Activated T-cell treated with anti-CD3 and anti-CD28 coated beads for 48 hours (primary cell): ENCODE results near the gene SMPX.
A peak's percentile ranks its signal among the peaks of the same experiment; 100 is the strongest.
"Not testable (repeated sequence)": the region's sequence is repeated elsewhere in the genome, so short reads cannot be mapped to it uniquely, and the experiment has no call there.

Experiments used
- DNase-seq: peaks from one replicate; pipeline ENCODE4 v3.0.0-alpha.2; 2020; ENCODE audit warnings: low read depth

SMPX gene

DNA sequence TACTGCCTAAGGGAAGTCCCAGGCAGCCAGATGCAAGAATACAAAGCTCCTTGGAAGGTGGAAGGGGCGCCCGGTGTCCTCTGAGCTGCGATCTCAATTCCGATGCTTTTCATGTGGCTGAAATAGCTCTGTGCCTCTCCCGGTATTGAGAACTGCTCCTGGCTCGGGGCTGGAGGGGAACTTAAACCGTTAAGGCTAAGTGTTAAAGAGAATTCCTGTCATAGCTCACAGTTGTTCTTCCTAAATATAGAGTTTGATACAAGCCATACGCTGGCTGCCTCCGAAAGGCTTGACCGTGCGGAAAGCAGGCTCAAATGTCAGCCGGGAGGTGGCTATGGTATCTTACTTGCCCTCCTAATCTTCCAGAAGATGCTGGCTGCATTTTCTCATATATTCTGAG is at the start of gene SMPX:
TSS of gene SMPX (minus strand) at position 157 of the 400 bp plus-strand sequence. CDS start 3,826 bp downstream, outside the sequence.
- DNase-seq, result no peak

DNA sequence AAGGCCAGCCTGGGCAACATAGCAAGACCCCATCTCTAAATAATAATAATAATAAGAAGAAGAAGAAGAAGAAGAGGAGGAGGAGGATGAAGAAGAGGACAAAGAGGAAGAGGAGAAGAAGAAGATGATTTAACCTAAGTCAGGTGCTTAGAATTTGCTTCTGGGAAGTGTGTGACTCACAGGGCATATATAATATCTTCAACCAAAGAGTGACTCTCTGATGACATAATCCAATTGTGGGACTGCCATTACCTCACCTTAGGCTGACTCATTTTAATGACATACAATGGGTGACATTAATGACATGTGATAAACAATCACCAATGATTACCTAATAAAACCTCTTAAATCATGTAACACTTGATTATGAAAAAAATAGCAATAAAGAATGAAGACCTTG is 48.8 kb upstream of the SMPX start:
- no peak for DNase-seq

GRCh38 chrX:21802839-21803238 is 44.9 kb upstream of the SMPX start:
- no peak for DNase-seq

GRCh38 chrX:21802054-21802670 is 44.2 kb upstream of the SMPX start:
- no peak for DNase-seq

DNA sequence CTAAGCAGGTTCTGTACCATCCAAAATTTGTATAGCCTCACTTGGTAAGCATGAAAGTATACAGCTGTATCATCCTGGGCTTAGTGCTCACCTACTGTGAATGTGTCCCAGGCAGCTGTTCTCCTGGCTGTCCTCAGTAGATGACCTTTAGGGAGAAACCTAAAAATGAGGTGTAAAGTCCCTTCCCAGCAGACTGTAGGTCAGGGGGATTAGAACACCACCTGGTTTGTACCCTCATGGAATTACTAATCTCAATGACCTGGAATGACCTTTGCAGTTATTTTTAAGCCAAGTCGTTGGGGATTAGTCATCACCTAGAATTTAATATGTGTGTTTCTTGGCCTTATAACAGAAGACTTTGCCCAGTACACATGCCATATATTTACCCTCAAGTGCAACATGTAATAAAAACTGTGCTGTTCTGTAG is 42.4 kb upstream of the SMPX start:
- no peak for DNase-seq

GRCh38 chrX:21799767-21800166 is 41.9 kb upstream of the SMPX start:
- DNase-seq, result no peak

DNA sequence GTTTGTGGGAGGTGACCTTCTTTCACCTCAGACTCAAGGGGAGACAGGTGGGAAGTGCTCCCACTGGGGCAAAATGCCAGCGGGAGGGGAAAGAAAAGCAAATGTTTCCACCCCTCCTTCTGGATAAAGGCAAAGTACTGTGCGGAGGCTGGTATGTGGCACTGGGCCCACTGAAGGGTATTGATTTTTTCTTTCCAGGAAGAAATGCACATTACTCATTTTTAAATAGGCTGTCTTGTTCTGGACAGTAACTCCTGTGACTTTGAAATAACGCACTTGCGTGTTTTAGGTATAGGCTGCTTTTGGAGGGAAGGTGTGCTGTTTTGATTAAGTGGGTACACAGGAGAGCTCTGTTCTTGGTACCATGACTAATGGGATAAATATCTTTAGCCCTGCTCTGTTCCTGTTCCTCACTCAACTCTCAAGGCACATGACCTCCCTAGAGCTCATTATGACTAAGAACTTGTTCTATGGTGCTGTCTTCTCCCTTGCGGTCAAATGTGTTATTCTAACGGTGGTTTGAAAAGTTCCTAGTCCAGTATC is 40.8 kb upstream of the SMPX start:
- no peak for DNase-seq

- DNase-seq, result no peak
Measured at GRCh38 chrX:21781976-21782375, 24.1 kb upstream of the SMPX start.

- DNase-seq, result no peak
Measured at GRCh38 chrX:21781525-21781924, 23.6 kb upstream of the SMPX start.

- no peak for DNase-seq
Measured at GRCh38 chrX:21779095-21779494, 21.2 kb upstream of the SMPX start.

DNA sequence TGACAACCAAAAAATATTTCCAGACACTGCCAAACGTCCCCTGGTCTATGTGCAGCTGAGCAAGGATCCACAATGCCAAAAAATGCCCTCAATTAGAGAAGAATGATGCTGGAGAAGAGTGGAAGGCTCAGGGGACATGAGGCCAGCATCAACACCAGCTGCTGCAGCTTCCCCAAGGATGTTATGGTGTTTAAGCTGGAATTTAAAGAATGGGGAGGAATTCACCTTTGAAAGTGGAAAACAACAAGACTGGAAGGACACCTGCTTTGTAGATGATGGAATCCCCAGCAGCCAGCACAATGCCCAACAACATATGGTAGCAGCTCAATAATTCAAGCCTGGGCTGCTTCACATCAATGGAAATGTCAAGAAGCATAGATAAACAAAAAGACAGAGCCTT is 20.3 kb upstream of the SMPX start:
- no peak for DNase-seq

DNA sequence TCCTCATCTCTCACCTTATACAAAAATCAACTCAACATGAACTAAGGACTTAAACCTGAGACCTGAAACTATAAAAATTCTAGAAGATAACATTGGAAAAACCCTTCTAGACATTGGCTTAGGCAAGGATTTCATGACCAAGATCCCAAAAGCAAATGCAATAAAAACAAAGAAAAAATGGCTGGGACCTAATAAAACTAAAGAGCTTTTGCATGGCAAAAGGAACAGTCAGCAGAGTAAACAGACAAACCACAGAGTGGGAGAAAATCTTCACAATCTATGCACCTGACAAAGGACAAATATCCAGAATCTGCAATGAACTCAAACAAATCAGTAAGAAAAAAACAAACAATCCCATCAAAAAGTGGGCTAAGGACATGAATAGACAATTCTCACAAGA is 17.2 kb upstream of the SMPX start:
- not testable (repeated sequence) for DNase-seq

GRCh38 chrX:21773036-21773435 is 15.1 kb upstream of the SMPX start:
- not testable (repeated sequence) for DNase-seq

DNA sequence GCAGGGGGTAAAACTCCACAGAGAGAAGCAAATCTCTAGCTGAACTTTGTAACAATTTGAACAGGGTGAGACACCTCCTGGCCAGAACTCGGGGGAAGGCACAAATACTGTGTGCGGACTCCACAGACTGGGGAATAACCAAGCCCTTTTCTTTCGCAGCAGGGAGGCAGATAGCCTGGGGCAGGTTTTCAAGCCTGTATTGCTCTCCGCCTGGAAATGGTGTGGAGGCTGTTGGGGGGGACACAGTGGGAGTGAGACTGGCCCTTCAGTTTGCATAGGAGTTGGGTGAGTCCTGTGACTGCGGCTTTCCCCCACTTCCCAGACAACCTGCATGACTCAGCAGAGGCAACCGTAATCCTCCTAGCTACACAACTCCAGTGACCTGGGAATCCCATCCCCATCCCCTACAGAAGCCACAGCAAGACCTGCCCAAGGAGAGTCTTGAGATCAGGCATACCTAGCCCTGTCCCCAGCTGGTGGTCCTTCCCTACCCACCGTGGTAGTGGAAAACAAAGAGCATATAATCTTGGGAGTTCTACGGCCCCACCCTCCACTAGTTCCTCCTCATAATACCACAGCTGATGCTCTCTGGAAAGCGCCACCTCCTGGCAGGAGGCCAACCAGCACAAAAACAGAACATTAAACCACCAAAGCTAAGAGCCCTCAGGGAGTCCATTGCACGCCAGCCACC is 12.9 kb upstream of the SMPX start:
- no peak for DNase-seq

- DNase-seq, result no peak
Measured at GRCh38 chrX:21766101-21766500, 8.2 kb upstream of the SMPX start.

- no peak for DNase-seq
Measured at GRCh38 chrX:21764008-21764407, 6.1 kb upstream of the SMPX start.

GRCh38 chrX:21758488-21758887 is 572 bp upstream of the SMPX start:
- DNase-seq, result no peak

DNA sequence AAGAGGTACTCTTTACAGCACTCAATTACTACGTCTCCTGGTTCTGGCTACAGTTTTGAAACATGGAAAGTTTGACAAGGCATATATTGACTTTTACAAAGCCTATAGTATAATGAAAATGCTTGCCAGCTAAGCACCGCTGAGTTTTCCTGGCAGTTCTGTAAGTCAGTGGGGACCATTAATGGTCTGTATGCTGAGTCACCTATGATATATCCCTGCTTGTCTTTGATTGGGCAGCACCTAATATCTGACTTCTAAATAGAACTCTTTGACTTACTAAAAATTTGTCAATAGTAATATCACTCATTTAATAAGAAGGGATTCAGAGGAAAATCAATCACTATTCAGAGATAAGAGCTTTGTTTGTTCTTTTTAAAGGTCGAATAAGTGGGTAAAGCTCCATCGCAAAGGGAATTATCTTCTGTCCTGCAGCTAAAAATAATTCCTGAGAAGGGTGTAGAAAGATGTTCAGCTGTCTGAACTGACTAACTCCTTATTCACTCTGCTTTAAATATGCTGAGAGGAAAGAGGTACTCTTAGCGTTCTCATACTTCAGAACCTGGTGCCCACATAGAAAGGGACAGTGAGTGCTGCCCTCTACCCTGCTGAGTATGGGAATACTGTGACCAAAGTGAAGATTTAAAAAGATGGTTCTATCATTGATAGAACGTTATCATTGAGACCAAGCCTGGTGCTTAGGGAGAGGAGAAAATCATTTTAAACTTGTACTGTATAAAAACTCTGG is 959 bp downstream of the SMPX start:
- no peak for DNase-seq

- DNase-seq, result no peak
Measured at GRCh38 chrX:21749924-21750323, 8.0 kb downstream of the SMPX start.

GRCh38 chrX:21748235-21748634 is 9.7 kb downstream of the SMPX start:
- no peak for DNase-seq

DNA sequence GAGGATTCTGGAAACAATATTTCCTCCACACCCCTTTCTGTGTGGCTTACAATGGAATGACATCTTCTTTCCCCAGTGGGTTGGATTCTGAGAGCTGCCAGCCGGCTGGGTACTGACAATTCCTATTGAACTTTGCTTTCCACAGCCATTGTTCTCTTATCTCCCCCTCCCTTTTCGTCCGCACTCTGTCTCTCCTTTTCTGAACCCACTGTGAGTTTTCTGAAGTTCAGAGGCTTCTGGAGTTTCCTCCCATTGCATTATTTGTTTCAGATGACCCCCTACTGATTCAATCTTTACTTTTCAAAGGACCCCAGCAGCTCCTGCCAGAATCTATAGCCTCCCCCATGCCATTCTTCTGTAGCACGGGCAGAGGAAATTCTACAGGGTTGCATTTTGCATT is 10.4 kb downstream of the SMPX start:
- DNase-seq, result no peak

DNA sequence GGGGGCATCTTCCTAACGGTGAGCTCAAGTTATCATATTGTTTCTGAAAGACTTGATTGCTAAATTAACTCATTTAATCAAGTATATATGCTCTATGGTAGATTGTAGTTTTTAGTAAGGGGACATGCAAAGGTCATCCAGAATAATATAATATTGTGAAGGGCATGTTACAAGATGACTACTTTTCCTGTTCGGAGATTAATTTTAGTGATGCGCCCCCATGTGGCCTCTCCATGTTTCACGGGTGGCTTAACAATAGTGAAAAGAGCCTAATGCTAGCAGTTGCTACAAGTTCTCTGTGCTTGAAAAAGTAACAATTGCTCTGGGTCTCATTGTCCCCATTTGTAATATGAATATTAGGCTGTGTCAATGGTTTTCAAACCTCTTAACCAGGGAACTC is 12.2 kb downstream of the SMPX start:
- peak; percentile 10 for DNase-seq

DNA sequence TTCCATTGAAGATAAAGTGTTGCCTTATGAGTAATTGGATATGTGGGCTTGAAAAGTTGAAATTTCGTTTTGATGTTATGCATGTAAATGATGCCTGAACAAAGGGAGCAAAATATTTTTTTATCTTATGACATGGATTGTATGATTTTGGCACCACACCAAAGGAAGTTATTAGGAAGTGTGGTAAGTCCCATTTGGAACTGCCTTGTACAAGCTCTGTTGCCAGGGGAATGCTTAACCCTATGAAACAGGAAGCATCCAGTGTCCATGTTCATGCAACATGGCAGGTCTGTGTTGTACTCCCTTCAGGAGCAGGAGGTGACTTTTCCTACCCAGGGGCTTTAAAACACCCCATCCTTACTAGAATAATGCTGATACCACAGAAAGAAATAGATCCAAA is 13.2 kb downstream of the SMPX start:
- DNase-seq, result no peak
